ENCODE results near the gene SHQ1.

SHQ1 gene

DNA sequence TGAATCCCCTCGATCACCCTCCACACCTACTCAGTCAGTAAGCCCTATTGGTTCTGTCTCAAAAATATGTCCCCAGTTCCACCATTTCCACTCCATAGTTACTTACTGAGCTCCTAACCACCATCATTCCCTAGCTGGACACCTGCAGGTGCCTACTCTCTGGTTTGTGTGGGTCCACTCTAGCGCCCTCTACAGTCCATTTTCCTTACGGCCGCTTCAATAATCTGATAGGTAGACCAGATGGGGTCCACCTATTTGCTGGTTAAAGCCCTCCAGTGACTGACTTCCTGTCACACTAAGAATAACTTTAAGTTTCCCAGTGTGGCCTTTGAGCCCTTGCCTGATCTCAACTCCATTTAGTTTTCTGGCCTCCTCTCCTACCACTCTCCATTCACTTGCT lies 44.6 kb upstream of the SHQ1 start:
- Histone ChIP-seq H3K9ac (no peak overlapping the region), H3K4me1 (ENCODE audit: low read depth, poor library complexity, severe bottlenecking) (no peaks in the 10 kb centered on the region), H3K36me3 (ENCODE audit: insufficient read depth) (no peaks in the 10 kb centered on the region), H3K27ac (no peak overlapping the region), H3K79me2 (ENCODE audit: insufficient read depth, low read depth) (no peaks in the 10 kb centered on the region), H3K4me3 (IDR thresholded peaks at IDR 0.05; ENCODE audit: insufficient read depth, low read depth, low read length) (no peak overlapping the region), H3K4me2 (no peak overlapping the region), H4K20me1 (ENCODE audit: insufficient read depth) (no peaks in the 10 kb centered on the region), H2AFZ (ENCODE audit: low read depth) (no peak overlapping the region), H3K27me3 (ENCODE audit: insufficient read depth, low read depth) (no peaks in the 10 kb centered on the region)
- TF ChIP-seq, protein P1, sequence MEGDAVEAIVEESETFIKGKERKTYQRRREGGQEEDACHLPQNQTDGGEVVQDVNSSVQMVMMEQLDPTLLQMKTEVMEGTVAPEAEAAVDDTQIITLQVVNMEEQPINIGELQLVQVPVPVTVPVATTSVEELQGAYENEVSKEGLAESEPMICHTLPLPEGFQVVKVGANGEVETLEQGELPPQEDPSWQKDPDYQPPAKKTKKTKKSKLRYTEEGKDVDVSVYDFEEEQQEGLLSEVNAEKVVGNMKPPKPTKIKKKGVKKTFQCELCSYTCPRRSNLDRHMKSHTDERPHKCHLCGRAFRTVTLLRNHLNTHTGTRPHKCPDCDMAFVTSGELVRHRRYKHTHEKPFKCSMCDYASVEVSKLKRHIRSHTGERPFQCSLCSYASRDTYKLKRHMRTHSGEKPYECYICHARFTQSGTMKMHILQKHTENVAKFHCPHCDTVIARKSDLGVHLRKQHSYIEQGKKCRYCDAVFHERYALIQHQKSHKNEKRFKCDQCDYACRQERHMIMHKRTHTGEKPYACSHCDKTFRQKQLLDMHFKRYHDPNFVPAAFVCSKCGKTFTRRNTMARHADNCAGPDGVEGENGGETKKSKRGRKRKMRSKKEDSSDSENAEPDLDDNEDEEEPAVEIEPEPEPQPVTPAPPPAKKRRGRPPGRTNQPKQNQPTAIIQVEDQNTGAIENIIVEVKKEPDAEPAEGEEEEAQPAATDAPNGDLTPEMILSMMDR (conservative IDR thresholded peaks at IDR 0.05; ENCODE audit: low read depth, low read length): 0 out of 2 replicates have a peak, but pooled peaks have one; percentile 13

DNA sequence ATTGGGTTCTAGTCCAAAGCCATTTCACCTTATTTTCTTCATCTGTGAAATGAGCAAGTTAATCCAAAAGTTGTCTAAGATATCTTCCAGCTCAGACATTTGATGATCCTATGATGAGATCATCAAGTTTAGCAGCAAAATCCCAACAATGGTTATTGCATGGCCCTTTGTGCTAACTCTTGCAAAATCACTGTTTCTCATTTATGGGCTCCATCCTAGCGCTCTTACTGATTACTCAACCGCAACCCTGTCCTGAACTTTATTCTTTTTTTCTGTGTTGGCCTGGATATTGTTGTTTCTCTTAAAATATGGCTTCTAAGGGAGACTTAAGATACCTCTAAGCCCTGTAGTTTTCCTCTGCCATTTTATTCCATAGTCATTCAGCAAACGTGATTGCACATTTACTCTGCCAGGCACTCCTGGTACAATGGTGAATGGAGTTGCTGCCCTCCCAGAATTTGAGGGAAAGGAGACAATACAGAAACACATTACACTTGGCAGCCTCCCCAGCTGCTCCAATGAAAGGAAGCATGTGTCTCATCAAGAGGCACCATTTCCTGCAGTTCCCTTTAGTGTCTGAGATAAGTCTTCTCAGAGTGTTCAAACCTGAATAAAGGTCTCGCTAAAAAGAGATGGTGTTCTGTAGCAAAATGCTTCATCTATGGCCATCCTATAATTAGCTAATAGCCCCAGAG lies 44.0 kb upstream of the SHQ1 start:
- H3K4me2 ChIP-seq: no peak overlapping the region
- TF ChIP-seq, protein P1 (conservative IDR thresholded peaks at IDR 0.05; ENCODE audit: low read depth, low read length): no peak
- H3K4me1 ChIP-seq (ENCODE audit: low read depth, poor library complexity, severe bottlenecking): no peaks in the 10 kb centered on the region
- no peaks in the 10 kb centered on the region; the same call in 1 of the 2 replicates for H3K27me3 ChIP-seq (ENCODE audit: insufficient read depth, low read depth)
- no peak overlapping the region for H3K9ac ChIP-seq
- H3K36me3 ChIP-seq (ENCODE audit: insufficient read depth): no peaks in the 10 kb centered on the region
- no peak overlapping the region for H3K4me3 ChIP-seq (IDR thresholded peaks at IDR 0.05; ENCODE audit: insufficient read depth, low read depth, low read length)
- H2AFZ ChIP-seq (ENCODE audit: low read depth): no peak overlapping the region
- H3K27ac ChIP-seq: no peak overlapping the region
- no peaks in the 10 kb centered on the region for H4K20me1 ChIP-seq (ENCODE audit: insufficient read depth)
- no peaks in the 10 kb centered on the region for H3K79me2 ChIP-seq (ENCODE audit: insufficient read depth, low read depth)

DNA sequence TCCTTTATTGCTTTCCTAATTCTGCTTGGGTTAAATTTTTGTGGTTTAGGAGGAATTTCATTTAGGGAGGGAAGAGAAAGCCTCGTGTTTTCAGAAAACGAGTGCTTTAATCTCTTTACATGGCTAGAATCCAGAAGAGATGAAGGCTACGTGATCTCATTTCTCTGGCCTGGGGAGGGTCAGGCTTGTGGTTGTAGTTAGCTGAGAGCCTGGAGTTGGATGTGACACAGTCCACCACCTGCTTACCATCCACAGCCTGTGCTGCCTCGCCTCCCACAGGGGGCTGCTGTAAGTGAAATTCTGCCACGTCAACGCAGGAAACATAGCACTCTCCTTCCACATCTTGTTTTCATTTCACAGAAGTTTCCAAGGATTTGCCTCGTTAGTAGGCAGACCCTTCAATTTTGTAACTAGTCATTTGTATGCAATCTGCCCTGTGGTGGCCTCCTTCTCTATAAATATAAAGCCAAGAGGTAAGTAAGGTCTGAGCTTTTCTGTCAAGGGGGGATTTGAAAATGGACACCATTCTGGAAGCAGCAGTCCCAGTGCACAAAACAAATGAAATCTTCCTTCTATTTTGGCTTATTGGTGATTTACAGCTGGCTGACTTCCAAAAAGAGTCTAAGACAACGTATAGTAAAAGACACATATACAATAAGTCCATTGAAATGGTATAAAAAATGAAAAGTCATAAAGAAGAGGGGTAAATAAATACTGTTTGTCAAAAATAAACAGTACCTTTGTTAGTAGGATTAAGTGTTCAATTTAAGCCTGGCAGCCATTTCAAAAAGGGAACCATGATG lies 43.0 kb upstream of the SHQ1 start:
- H4K20me1 ChIP-seq (ENCODE audit: insufficient read depth): no peaks in the 10 kb centered on the region
- H3K27ac ChIP-seq: no peak overlapping the region
- no peaks in the 10 kb centered on the region for H3K79me2 ChIP-seq (ENCODE audit: insufficient read depth, low read depth)
- H3K4me3 ChIP-seq (IDR thresholded peaks at IDR 0.05; ENCODE audit: insufficient read depth, low read depth, low read length): no peak overlapping the region
- H3K4me1 ChIP-seq (ENCODE audit: low read depth, poor library complexity, severe bottlenecking): no peaks in the 10 kb centered on the region
- H3K36me3 ChIP-seq (ENCODE audit: insufficient read depth): no peaks in the 10 kb centered on the region
- no peak overlapping the region for H2AFZ ChIP-seq (ENCODE audit: low read depth)
- TF ChIP-seq, protein P1 (conservative IDR thresholded peaks at IDR 0.05; ENCODE audit: low read depth, low read length): no peak
- no peak overlapping the region for H3K4me2 ChIP-seq
- H3K27me3 ChIP-seq (ENCODE audit: insufficient read depth, low read depth): no peaks in the 10 kb centered on the region; the same call in 1 of the 2 replicates
- no peak overlapping the region for H3K9ac ChIP-seq

DNA sequence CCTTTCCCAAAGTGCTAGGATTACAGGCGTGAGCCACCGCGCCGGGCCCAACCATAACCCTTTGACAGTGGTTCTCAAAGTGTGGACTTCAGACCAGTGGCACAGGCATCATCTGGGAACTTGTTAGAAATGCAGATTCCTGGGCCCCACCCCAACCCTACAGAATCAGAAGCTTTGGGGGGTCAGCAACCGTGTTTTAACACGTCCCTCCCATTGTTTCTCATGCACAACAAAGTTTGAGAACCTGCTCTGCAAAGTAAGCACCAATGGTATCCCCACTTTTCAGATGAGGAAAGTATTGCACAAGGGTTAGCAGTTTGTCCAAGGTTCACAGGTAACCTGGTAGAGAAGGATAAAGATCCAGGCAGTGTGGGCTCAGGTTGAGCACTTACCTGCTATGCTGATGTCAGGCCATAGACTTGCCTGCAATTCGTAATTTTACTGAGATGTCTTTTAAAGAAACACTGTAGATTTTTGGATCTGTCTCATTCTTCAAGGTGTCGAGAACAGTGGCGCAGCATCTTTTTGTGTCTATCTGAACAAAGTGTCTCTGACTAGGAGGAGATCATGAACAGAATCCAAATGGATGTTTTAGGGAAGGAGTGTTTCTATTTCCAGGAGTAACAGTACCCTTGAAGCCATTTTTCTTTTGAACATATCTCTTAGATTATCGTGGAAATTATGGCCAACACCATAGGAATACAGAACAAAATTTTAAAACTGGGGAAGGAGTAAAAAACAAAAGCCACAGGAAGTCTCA lies 42.1 kb upstream of the SHQ1 start:
- Histone ChIP-seq H3K4me2 (no peak overlapping the region), H2AFZ (ENCODE audit: low read depth) (no peak overlapping the region), H3K4me1 (ENCODE audit: low read depth, poor library complexity, severe bottlenecking) (no peaks in the 10 kb centered on the region), H4K20me1 (ENCODE audit: insufficient read depth) (no peaks in the 10 kb centered on the region), H3K4me3 (IDR thresholded peaks at IDR 0.05; ENCODE audit: insufficient read depth, low read depth, low read length) (no peak overlapping the region), H3K79me2 (ENCODE audit: insufficient read depth, low read depth) (no peaks in the 10 kb centered on the region), H3K36me3 (ENCODE audit: insufficient read depth) (no peaks in the 10 kb centered on the region), H3K9ac (no peak overlapping the region), H3K27me3 (ENCODE audit: insufficient read depth, low read depth) (no peaks in the 10 kb centered on the region; the same call in 1 of the 2 replicates), H3K27ac (no peak overlapping the region)
- TF ChIP-seq, protein P1 (conservative IDR thresholded peaks at IDR 0.05; ENCODE audit: low read depth, low read length): no peak

Data from KMS-11 (cell line).